HUES48 (cell line): ENCODE measurements around the gene TPRA1.
"Not testable (repeated sequence)": the region's sequence is repeated elsewhere in the genome, so short reads cannot be mapped to it uniquely, and the experiment has no call there.

Experiments
- H3K27ac ChIP-seq: one replicate; pipeline ENCODE4 v1.7.0; 2013; ENCODE audit warnings: low read depth, low read length, inconsistent platforms
- H3K27me3 ChIP-seq: 2 replicates; pipeline ENCODE4 v1.6.1; 2013; ENCODE audit warnings: mild to moderate bottlenecking, low read length; ENCODE audit not compliant: control insufficient read depth, insufficient read depth
- H3K36me3 ChIP-seq: 2 replicates; pipeline ENCODE4 v1.6.1; 2013; ENCODE audit warnings: low read length; ENCODE audit not compliant: control insufficient read depth, insufficient read depth
- H3K4me1 ChIP-seq: 2 replicates; pipeline ENCODE4 v1.6.1; 2013; ENCODE audit warnings: mild to moderate bottlenecking, low read length; ENCODE audit not compliant: control insufficient read depth, insufficient read depth
- H3K4me3 ChIP-seq: 2 replicates; pipeline ENCODE4 v1.5.1; 2013; ENCODE audit warnings: mild to moderate bottlenecking, low read depth, low read length
- H3K9ac ChIP-seq: 2 replicates; pipeline ENCODE4 v1.6.1; 2013; ENCODE audit warnings: mild to moderate bottlenecking, low read depth, low read length, moderate library complexity
- H3K9me3 ChIP-seq: 2 replicates; pipeline ENCODE4 v1.6.1; 2013; ENCODE audit warnings: low read length; ENCODE audit not compliant: control insufficient read depth, insufficient read depth

TPRA1 gene

GRCh38 chr3:127535106-127535785 lies 55.3 kb downstream of the TPRA1 start:
- H3K27ac ChIP-seq, result no peak overlapping the region
- peaks cover 6% of the 10 kb centered on the region for H3K4me1 ChIP-seq
- no peak overlapping the region for H3K4me3 ChIP-seq
- no peaks in the 10 kb centered on the region for H3K9me3 ChIP-seq
- no peaks in the 10 kb centered on the region for H3K36me3 ChIP-seq
- no peak overlapping the region for H3K9ac ChIP-seq
- no peaks in the 10 kb centered on the region for H3K27me3 ChIP-seq

GRCh38 chr3:127534564-127534963 lies 56.0 kb downstream of the TPRA1 start:
- H3K27ac ChIP-seq, result no peak overlapping the region
- peaks cover 6% of the 10 kb centered on the region for H3K4me1 ChIP-seq

GRCh38 chr3:127534161-127534451 lies 56.4 kb downstream of the TPRA1 start:
- Histone ChIP-seq H3K9ac (no peak overlapping the region), H3K4me1 (peaks cover 6% of the 10 kb centered on the region), H3K27me3 (no peaks in the 10 kb centered on the region), H3K36me3 (no peaks in the 10 kb centered on the region), H3K27ac (no peak overlapping the region), H3K9me3 (no peaks in the 10 kb centered on the region), H3K4me3 (no peak overlapping the region)

More at GRCh38 chr3:127534564-127534963, 56.0 kb downstream of the TPRA1 start:
- H3K4me3 ChIP-seq, result no peak overlapping the region
- no peaks in the 10 kb centered on the region for H3K36me3 ChIP-seq
- H3K27me3 ChIP-seq, result no peaks in the 10 kb centered on the region
- no peaks in the 10 kb centered on the region for H3K9me3 ChIP-seq
- no peak overlapping the region for H3K9ac ChIP-seq

- H3K27ac ChIP-seq, result no peak overlapping the region
- no peaks in the 10 kb centered on the region for H3K9me3 ChIP-seq
- no peaks in the 10 kb centered on the region for H3K36me3 ChIP-seq
- peaks cover 6% of the 10 kb centered on the region for H3K4me1 ChIP-seq
- H3K9ac ChIP-seq, result no peak overlapping the region
- H3K4me3 ChIP-seq, result no peak overlapping the region
- H3K27me3 ChIP-seq, result no peaks in the 10 kb centered on the region
Observed at GRCh38 chr3:127532561-127533203, 57.9 kb downstream of the TPRA1 start.

GRCh38 chr3:127531821-127532220 lies 58.7 kb downstream of the TPRA1 start:
- Histone ChIP-seq H3K9ac (no peak overlapping the region), H3K9me3 (no peaks in the 10 kb centered on the region), H3K27me3 (no peaks in the 10 kb centered on the region), H3K27ac (no peak overlapping the region), H3K36me3 (no peaks in the 10 kb centered on the region), H3K4me1 (peaks cover under 1% of the 10 kb centered on the region; the same call in 1 of the 2 replicates), H3K4me3 (no peak overlapping the region)

GRCh38 chr3:127530863-127531262 lies 59.7 kb downstream of the TPRA1 start:
- H3K4me1 ChIP-seq, H3K9me3 ChIP-seq, H3K9ac ChIP-seq, H3K4me3 ChIP-seq, H3K27ac ChIP-seq, H3K27me3 ChIP-seq, H3K36me3 ChIP-seq: not testable (repeated sequence)

GRCh38 chr3:127529346-127530188 lies 61.0 kb downstream of the TPRA1 start:
- Histone ChIP-seq H3K27me3 (no peaks in the 10 kb centered on the region), H3K4me3 (no peak overlapping the region), H3K4me1 (no peaks in the 10 kb centered on the region), H3K9ac (no peak overlapping the region), H3K36me3 (no peaks in the 10 kb centered on the region), H3K27ac (no peak overlapping the region), H3K9me3 (no peaks in the 10 kb centered on the region)

GRCh38 chr3:127525373-127525772 lies 65.2 kb downstream of the TPRA1 start:
- no peak overlapping the region for H3K4me3 ChIP-seq
- no peaks in the 10 kb centered on the region for H3K36me3 ChIP-seq
- no peak overlapping the region for H3K9ac ChIP-seq
- H3K27ac ChIP-seq, result no peak overlapping the region
- H3K9me3 ChIP-seq, result peaks cover 4% of the 10 kb centered on the region; the same call in 1 of the 2 replicates
- no peaks in the 10 kb centered on the region for H3K4me1 ChIP-seq
- H3K27me3 ChIP-seq, result no peaks in the 10 kb centered on the region

- no peak overlapping the region for H3K9ac ChIP-seq
- no peaks in the 10 kb centered on the region for H3K27me3 ChIP-seq
- H3K36me3 ChIP-seq, result no peaks in the 10 kb centered on the region
- H3K27ac ChIP-seq, result no peak overlapping the region
- H3K4me1 ChIP-seq, result no peaks in the 10 kb centered on the region
- H3K9me3 ChIP-seq, result peaks cover 4% of the 10 kb centered on the region; the same call in 1 of the 2 replicates
- no peak overlapping the region for H3K4me3 ChIP-seq
Observed at GRCh38 chr3:127524296-127524896, 66.1 kb downstream of the TPRA1 start.
